H1 (cell line): ENCODE measurements around the gene CTNNA3. TPM values are rescaled to one million over a fixed set of nuclear protein-coding genes. Genes with fewer than 3 reads are reported as not detected.

Source experiments
- HDAC2 ChIP-seq, 2 experiments: fragments of 300-600 bp in 1 of 2; sonication (generic) in 1 of 2; IDR thresholded peaks; 2 replicates each; pipeline ENCODE4 v1.6.1; 2011 to 2012; ENCODE audit warnings: low read depth in 2 of 2, low read length in 2 of 2, mild to moderate bottlenecking in 2 of 2, moderate library complexity in 2 of 2, borderline replicate concordance in 1 of 2, inconsistent platforms in 1 of 2
- MAFK ChIP-seq: IDR thresholded peaks from 2 replicates; pipeline ENCODE4 v1.6.1; 2012; ENCODE audit warnings: low read depth, mild to moderate bottlenecking, improper control_type of control experiment, low read length
- polyA plus RNA-seq, 7 experiments: library from polyadenylated mRNA; depleted of rRNA in 3 of 7; stranded (reverse) in 5 of 7; unstranded in 2 of 7; fragments of >200 nt in 5 of 7; fragments of 200-250 nt in 2 of 7; gene quantifications; 1 replicate in 5 of 7; 2 replicates in 1 of 7; 4 replicates in 1 of 7; pipeline versions ENCODE4 v1.2.1 to v1.2.3, GENCODE V29; 2011 to 2013; ENCODE audit warnings: missing spikeins in 2 of 7, mixed read lengths in 2 of 7
- total RNA-seq: library from RNA; stranded (reverse); fragmentation: NEBNext Ultra II Directional; extraction: Animal tissue kit (Norgen Biotek cat#: 25700); gene quantifications from 2 replicates; pipeline ENCODE4 v1.2.1, GENCODE V29; 2021
- TF ChIP-seq, protein P1 (sequence below): IDR thresholded peaks from 2 replicates; pipeline ENCODE4 v1.6.1; 2012; ENCODE audit warnings: inconsistent platforms

Gene CTNNA3
- total and polyA plus RNA-seq, 2 of the 8 experiments (the other 6 are each of a cell fraction or from before 2014, with no cell fraction given), result 1.3 to 1.5 TPM

DNA sequence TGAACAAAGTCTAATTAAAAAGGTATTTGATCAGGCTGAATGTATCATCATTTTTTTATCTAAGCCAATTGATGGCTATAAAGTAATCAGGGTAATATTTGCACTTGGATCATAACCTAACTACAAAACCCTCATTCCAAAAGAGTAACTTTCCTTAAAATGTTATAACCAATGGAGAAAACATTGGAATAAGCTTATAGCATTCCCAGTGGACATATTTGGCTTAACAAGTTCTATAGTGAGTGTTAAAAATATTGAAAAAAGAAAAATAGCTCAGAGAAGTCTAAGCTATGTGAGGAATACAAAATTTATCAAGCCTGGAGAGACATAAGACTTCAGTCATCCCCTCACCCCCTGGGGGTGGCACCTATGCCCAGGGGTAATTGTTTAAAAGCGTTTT lies 411.4 kb downstream of the CTNNA3 start (continued):
- TF ChIP-seq HDAC2 (IDR thresholded peaks at IDR 0.05; ENCODE audit: borderline replicate concordance in 1 of 2, low read depth in 2 of 2, low read length in 2 of 2), result no peak
- no peak for TF ChIP-seq MAFK
- TF ChIP-seq, protein P1, sequence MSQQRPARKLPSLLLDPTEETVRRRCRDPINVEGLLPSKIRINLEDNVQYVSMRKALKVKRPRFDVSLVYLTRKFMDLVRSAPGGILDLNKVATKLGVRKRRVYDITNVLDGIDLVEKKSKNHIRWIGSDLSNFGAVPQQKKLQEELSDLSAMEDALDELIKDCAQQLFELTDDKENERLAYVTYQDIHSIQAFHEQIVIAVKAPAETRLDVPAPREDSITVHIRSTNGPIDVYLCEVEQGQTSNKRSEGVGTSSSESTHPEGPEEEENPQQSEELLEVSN, result no peak
- TF ChIP-seq, all 59 proteins: peak for 0
